ENCODE measurements around the gene LRRK2. TPM values are rescaled to one million over a fixed set of nuclear protein-coding genes. Genes with fewer than 3 reads are reported as not detected.
"Not testable (repeated sequence)": the region's sequence is repeated elsewhere in the genome, so short reads cannot be mapped to it uniquely, and the experiment has no call there.

The LRRK2 gene
- polyA plus RNA-seq, 1 donor = 26.7 TPM

- DNase-seq = no peak
Observed at GRCh38 chr12:40248034-40248433, 23.2 kb downstream of the LRRK2 start.

DNA sequence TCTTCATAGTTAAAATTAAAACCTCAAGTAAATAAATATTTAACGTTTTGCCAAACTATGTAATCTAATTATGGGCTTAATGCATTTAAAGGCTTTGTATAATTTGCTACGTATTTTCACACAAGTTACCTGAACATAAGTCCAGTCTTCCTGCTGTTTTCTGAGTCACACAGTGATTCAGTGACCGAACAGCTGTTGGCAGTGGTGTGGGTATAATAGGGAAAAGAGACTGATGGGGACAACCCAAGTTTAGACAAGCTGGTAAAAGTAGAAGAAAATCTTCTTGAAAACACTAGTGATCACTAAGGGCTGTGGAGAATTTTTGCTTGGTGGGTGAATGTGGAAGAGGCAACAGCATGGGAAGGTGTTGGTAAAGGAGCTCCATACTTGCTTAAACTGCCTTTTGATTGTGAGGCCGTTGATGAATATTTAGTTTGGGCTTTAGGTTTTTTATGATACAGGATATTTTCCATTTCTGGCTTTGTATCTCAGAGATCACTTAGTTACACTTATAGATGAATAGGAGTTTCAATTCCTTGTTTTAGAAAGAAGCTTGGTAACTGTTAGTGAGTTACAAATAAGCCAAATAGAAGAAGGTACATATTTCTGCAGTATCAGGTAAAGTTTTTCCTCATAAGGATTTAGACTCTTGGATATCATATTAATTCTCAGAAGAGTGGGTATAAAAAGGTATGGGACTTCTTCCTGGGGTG lies 23.9 kb downstream of the LRRK2 start:
- DNase-seq = no peak

DNA sequence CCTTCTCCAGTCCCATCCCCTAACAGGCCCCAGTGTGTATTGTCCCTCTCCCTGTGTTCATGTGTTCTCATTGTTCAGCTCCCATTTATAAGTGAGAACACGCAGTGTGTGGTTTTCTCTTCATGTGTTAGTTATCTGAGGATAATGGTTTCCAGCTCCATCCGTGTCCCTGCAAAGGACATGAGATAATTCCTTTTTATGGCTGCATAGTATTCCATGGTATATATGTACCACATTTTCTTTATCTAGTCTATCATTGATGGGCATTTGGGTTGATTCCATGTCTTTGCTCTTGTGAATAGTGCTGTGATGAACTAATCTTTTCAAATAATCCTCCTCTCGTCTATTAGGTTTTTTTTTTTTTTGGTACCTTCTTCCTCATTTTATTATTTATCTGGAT lies 25.9 kb downstream of the LRRK2 start:
- DNase-seq = not testable (repeated sequence)

DNA sequence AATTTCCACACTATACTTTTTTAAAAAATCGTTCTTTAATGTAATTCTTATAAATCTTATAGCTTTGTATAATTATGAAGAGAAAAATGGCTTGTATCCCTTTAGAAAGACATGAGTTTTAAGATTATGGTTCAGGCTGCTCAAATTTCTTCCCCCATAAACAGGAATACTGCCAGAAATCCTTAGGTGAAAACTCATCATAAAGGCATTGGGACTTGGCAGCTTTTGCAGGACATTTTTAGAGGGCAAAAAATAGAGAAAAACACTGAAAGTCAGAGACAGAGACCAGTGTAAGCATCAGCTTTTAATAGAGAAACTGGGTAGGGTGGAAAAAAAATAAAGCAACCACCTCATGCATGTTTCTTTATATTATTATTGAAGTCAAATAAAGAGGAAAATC lies 29.1 kb downstream of the LRRK2 start:
- no peak for DNase-seq

DNA sequence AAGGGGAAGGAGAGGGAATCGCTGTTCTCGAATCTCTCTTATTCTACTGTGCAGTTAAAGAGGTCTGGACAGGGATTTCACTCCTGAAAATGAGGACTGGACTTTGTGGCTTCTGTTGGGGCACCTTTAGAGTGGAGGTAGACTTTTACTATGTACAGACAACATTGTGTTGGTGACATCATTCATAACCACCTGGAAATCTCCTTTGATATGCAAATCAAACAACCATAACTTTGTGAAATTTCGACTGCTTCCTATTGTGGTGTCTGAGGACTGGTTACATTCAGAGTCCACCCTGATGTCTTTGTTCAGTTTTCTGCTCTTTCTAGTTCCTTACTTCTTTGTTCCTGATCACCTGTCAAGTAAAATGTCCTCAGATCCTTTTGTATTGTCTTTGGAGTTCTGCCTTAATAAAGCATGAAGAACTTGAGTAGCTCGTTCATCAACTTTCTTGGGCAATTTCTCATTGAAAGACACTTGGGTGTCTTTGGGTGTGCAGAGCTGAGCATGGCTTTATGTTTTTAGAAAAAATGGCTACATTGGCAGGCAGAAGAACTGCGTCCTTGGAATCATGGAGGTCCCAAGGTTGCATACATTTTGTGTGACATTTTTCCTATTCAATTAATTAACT lies 29.8 kb downstream of the LRRK2 start:
- DNase-seq = no peak

- no peak for DNase-seq
Observed at GRCh38 chr12:40258371-40258770, 33.6 kb downstream of the LRRK2 start.

- DNase-seq = no peak
Observed at GRCh38 chr12:40261937-40262336, 37.1 kb downstream of the LRRK2 start.

DNA sequence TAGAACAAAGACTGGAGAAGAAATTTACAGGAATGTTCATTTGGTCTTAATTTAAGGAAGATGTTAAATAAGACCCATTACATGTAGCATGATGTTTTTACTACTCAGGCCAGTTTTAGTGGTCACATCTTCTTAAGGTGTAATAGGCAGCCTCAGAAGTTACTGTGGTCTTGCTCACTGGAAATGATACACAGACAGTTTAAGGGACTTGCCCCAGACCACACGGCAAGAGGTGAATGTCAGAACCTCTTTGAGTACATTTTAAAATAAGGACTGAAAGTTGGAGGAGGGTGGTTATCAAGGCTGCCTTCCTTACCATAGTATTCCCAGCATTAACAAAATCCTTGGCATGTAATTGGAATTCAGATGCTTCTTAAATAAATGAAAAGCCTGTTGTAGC lies 37.9 kb downstream of the LRRK2 start:
- DNase-seq = no peak

GRCh38 chr12:40263616-40264409 lies 39.0 kb downstream of the LRRK2 start:
- DNase-seq = no peak

GRCh38 chr12:40271981-40272664 lies 47.3 kb downstream of the LRRK2 start:
- DNase-seq = no peak

DNA sequence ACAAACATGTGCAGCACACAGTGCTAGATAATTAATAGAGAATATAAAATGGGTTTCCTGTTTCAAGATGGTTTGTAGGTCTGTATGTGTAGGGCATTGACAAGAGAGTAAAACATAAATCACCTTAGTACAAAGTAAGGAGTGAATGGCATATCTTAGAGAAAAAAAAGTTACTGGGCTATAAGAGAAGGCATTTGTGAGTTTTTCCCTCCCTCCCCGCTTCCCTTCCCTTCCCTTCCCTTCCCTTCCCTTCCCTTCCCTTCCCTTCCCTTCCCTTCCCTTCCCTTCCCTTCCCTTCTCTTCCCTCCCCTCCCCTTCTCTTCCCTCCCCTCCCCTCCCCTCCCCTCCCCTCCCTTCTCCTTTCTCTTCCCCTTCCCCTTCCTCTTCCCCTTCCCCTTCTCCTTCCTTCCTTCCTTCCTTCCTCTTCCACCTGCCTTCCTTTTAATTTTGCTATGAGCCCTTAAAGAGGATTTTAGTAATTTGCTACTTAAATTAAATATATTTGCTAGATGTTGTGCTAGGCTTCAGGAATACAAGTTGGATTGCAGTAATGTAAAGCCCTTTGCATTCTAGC lies 57.1 kb downstream of the LRRK2 start:
- DNase-seq = no peak

- DNase-seq = no peak
Observed at GRCh38 chr12:40286583-40286982, 61.8 kb downstream of the LRRK2 start.

DNA sequence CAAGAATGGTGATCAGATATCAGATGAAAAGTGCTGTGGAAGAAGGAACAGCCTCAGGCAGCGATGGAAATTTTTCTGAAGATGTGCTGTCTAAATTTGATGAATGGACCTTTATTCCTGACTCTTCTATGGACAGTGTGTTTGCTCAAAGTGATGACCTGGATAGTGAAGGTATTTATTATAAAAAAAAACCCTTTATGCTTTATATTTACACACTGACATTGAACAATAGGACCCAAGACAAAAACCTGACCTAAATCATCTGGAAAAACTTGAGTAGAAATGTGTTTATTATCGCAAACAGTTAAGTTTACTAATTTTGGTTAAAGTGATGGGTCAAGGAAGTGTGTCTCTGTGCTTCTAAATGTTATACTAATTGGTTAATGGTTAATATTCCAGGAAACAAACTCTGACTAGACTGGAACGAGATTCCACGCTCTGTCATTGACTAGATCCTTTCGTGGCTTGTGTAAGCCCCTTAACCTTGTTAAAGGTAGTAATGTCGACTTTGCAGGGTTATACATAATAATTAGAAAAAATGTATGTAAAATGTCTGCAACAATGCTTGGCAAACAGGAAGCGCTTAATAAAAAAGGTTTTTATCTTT lies 62.7 kb downstream of the LRRK2 start:
- DNase-seq = no peak

DNA sequence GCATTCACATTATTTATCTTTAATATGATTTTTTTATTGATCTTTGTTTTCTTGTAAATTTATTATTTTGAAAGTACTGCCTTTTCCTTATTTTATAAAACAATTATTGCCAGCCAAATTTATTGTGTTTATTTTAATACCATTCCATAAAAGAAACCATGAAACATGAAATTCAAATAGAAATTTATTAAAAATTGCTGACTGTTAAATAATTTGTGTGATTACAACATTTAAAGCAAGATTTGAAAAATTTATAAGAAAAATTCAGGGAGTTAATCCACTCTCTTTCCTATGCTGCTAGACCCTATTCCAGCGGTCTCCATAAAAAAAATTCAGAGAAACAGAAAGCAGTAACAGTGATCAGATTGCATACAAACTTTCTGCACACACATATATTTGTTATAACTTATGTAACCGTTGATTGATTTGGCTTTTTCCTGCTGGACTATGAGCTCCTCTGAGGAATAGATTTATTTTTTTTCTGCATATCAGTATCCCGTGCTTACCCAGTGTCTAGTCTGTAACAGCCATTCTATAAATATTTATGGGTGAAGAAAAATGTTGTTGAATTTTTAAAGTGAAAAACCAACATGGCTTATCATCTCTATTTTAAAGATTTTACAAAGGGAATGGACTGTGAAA lies 68.1 kb downstream of the LRRK2 start:
- no peak for DNase-seq

- DNase-seq = no peak
Observed at GRCh38 chr12:40298341-40298740, 73.5 kb downstream of the LRRK2 start.

- DNase-seq = no peak
Observed at GRCh38 chr12:40300490-40300889, 75.7 kb downstream of the LRRK2 start.

DNA sequence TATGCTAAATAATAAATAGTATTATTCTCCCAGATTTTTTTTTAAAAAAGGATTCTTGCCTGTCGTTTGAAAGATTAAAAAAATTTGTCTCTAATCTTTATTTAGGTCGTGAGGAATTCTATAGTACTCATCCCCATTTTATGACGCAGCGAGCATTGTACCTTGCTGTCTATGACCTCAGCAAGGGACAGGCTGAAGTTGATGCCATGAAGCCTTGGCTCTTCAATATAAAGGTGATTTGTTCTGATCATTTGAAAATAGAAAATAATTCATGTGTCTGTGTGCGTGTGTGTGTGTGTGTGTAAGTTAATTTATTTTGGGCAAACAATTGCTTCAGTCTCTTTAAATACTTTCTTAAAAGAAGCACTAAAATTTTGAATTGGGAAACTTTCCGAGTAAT lies 84.2 kb downstream of the LRRK2 start:
- DNase-seq = no peak

DNA sequence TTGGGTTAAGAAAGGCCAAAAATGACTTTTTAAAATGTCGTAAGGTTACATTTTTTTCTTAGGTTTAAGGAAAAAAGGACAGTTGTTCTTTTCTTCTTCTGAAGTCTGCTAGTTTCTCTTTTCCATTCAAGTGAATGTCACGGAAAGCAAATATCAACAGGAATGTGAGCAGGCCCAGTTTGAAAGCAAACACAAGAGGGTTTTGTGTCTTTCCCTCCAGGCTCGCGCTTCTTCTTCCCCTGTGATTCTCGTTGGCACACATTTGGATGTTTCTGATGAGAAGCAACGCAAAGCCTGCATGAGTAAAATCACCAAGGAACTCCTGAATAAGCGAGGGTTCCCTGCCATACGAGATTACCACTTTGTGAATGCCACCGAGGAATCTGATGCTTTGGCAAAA lies 85.4 kb downstream of the LRRK2 start:
- DNase-seq = no peak

- no peak for DNase-seq
Observed at GRCh38 chr12:40312196-40312595, 87.4 kb downstream of the LRRK2 start.

DNA sequence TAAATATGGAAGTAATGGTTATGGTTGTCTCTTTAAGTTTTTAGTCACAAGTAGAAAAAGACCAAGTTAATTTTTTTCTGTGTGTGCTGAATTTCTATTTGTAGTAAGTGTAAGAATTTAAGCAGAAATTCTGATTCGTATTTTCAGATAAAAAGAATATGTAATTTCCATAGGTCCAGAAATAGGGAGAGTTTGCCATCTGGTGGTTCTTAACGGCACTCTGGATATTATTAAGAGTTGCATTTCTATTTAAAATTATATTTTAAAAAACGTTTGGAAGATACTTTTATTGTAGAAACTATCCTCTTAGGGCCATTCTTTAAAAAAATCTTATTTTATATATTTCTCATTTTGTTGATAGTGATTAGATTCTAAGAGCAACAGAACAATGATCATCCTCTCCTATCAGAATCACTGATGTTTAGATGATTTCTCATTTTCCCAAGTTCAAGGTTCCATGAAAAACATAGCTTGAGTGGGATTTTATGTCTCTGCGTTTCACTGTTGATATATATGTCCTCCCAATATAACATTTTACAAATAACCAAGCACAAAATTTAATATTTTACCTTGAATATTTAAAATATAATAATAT lies 88.3 kb downstream of the LRRK2 start:
- DNase-seq = peak; percentile 8

DNA sequence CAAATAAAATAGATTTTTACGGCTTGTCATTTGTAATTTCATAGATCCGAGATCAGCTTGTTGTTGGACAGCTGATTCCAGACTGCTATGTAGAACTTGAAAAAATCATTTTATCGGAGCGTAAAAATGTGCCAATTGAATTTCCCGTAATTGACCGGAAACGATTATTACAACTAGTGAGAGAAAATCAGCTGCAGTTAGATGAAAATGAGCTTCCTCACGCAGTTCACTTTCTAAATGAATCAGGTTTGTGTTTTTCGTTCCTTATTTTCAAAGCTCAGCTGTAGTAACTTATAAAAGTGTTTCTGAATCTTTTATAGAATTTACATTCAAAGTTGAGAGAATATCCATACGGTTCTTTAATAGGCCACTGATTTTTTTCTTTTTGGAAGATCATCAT lies 89.1 kb downstream of the LRRK2 start:
- no peak for DNase-seq
